ENCODE results near the gene DDX10.

The DDX10 gene

DNA sequence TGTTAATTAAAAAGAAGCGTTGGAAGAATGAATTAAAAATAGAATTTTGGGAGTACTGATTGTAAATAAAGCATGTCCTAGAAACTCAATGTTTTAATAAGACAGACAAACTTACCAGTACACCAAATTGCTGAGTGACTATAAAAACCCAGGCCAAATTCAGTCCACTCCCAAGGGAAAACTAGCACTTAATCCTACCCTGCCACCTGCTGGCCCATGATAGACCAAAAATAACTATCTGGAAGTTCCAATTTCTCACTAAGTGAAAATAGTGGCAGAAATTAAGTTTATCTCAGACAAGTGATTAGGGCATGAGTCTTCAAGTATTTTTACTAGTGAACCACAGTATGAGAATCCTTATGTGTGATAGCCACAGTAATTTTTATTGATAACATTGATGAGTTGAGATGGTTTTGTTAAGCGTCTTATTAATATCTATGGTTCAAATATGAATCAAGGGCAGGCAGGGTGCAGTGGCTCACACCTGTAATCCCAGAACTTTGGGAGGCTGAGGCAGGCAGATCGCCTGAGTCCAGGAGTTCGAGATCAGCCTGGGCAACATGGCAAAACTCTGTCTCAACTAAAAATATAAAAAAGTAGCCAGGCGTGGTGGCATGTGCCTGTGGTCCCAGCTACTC lies 9.8 kb upstream of the DDX10 start:
- peak; percentile 34 to 49 (median 43) for DNase-seq

DNA sequence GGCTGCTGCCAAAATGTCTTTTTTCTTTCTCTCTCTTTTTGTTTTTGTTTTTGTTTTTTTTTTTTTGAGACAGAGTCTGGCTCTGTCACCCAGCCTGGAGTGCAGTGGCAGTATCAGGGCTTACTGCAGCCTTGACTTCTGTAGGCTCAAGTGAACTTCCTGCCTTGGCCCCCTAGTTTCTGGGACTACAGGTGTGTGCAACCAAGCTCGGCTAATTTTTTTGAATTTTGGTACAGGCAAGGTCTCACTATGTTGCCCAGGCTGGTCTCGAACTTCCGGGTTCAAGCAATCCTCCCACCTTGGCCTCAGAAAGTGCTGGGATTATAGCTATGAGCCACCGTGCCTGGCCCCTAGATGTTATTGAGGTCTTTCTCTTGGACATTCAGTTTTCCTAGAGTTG lies 2.2 kb upstream of the DDX10 start:
- DNase-seq = no peak

DNA sequence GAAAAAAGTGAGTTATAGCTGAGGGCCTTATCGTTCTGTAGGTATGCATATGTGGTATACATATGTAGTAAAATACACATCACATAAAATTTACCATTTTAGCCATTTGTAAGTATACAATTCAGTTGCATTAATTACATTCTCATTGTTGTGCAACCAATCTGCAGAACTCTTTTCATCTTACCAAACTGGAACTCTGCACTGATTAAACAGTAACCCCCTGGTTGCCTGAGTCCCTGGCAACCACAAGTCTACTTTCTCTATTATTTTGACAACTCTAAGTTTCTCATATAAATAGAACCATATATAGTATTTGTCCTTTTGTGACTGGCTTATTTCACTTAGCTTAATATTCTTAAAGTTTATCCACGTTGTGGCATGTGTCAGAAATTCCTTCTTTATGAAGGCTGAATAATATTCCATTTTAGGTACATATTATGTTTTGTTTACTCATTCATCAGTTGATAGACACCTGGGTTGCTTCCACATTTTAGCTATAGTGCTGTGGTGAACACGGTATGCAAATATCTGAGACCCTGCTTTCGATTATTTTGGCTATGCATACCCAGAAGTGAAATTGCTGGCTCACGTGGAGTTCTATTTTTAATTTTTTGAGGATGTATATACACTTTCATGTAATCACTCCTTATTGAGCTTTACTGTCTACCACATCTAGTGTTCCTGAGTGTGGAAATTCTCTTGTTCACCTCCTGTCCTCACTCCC lies 1.6 kb upstream of the DDX10 start:
- DNase-seq = no peak

DNA sequence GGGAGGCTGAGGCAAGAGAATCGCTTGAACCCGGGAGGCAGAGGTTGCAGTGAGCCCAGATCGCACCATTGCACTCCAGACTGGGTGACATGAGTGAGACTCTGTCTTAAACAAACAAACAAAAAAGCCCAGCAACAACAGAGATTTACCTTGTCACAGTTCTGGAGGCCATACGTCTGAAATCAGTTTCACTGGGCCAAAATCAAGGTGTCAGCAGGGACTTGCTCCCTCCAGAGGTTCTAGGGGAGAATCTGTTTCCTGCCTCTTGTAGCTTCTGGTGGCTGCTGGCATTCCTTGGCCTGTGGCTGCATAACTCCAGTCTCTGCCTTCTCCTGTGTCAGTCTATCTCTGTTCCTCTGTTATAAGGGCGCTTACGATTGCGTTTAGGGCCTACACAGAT lies 1.5 kb downstream of the DDX10 start:
- DNase-seq = no peak

DNA sequence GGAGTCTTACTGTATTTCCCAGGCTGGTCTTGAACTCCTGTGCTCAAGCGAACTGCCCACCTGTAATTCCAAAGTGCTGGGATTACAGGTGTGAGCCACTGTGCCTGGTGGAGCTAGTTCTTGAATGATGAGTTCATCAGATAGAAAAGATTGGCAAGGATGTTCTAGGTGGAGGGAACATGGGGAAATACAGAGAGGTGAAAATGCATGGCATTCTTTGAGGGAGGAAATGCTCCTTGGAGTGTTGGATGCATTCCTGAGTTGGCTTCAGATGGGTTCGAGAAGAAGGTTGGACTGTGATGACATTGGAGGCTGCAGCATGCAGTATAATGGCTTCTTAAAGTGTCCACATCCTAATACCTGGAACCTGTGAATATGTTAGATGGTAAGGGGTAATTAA lies 4.4 kb downstream of the DDX10 start:
- DNase-seq = no peak

DNA sequence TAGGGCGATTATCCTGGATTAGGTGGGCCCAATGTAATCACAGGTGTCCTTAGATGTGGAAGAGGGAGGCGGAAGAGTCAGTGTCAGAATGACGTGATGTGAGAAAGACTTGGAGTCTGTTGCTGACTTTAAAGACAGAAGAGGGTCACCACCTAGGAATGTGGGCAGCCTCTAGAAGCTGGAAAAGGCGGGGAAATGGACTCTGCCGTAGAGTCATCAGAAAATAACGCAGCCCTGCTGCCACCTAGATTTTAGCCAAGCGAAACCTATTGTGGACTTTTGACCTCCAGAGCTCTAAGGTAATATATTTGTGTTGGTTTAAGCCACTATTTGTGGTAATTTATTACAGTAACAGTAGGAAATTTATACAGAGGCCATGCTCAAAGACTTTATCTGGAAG lies 4.8 kb downstream of the DDX10 start:
- no peak for DNase-seq

DNA sequence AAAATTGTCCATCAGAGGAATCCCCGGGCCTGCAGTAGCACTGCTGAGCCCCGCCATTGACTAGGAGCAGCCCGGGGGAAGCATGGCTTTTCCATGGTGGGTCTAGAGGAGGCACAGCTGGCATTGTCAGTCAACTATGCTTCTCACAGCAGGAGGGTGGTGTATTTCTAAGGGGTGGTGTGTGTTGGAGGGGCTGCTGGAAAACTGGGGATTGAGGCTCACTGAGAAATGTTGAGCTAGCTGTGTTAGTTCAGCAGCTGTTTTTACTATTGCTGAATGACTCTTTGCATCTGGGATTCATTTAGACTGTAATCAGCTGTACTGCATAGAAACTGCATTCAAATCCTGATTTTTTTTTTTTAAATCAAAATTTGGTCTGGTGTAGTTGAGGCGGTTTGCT lies 5.6 kb downstream of the DDX10 start:
- no peak for DNase-seq

DNA sequence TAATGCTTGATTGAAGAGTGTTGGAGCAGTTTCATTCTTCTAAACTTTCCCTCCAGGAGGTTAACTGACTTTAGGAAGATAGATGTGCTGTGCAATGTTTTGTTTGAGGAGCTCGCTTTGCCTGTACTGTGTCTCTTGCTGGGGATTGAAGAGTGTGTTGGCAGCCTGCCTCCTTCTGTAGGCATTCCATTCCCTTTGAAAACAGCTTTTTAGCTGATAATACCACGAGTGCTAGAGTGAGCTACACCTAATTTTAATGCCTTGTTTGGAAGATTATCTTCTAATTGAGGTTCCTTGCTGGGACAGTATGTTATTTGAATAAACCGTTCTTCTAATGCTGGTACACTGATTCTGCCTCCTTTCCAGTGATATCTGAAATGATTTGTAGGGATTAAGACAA lies 7.2 kb downstream of the DDX10 start:
- DNase-seq = no peak

DNA sequence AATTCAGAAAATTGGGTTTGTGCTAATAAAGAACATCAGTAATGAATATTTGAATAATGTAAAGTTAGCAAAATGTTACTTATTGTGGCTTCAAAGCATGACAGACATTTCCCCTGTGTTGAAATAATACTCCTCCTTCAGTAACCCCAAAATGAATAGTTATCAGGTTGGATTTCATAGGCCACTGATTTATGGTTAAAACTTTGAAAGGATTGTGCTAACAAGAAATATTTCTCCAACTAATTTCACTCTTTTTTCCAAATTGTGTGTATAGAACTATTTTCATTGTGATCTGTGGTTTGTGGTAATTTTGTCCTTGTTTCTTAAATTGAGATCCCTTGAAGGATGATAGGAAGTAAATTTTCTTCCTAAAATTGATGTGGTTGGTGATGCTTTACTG lies 7.9 kb downstream of the DDX10 start:
- DNase-seq = no peak

DNA sequence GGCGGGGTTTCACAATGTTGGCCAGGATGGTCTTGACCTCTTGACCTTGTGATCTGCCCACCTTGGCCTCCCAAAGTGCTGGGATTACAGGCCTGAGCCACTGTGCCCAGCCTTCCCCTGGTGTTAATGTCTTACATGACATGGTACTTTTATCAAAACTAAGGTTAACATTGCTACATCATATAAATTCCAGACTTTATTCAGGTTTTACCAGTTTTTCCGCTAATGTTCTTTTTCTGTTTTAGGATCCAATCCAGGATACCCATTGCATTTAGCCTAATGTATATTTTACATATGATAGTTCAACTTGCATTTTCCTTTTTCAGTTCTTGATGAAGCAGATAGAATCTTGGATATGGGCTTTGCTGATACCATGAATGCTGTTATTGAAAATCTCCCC lies 14.2 kb downstream of the DDX10 start:
- DNase-seq = no peak

DNA sequence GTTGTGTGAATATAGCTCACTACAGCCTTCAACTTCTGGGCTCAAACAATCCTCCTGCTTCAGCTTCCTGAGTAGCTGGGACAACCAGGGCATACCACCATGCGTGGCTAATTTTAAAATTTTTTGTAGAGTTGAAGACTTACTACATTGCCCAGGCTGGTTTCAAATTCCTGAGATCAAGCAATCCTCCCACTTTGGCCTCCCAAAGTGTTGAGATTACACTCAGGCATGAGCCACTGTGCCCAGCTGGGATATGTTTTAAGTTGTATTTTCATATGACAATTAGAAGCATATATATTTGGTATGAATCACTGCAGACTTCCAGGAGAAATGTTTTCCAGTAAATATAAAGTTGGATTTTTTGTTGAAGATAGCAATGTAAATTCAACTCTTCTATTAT lies 15.4 kb downstream of the DDX10 start:
- DNase-seq = no peak

DNA sequence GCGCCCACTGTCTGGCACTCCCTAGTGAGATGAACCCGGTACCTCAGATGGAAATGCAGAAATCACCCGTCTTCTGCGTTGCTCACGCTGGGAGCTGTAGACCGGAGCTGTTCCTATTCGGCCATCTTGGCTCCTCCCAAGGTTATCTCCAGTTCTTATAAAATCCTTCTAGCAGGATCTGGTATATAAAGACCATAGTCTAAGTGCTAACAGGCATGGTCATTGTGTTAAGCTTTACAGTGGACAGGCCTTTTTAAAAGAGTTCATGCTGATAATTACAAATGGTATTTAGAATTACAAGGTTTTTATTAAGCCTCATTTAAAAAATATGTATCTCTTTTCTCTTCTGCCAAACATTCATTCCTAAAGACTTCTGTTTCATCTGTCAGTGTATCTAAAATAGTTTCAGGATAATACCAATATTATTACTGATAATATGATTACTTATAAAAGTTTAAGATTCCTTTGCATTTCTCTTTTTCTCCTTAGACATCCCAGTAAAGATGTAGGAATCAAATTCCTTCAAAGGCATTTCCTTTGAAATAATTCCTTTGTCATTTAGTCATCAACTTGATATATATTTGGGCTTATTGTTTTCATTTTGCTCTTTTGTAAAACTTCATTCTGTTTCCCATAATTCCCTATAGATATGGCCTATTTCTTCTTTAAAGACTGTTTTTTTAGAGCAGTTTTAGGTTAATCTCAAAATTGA lies 20.7 kb downstream of the DDX10 start:
- DNase-seq = no peak

DNA sequence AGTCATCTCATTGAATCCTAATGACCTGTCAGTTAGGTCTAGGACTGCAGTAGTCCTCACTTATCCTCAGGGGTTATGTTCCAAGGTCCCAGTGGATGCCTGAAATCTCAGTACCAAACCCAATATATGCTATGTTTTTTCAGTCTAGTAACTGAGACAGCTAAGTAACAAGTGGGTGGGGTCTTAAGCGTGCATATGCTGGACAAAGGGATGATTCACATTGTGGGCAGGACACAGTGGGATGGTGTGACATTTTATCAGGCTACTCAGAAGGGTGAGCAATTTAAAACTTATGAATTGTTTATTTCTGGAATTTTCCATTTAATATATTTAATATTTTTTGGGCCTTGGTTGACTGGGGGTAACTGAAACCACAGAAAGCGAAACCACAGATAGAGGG lies 29.0 kb downstream of the DDX10 start:
- peak; percentile 15 to 51 (median 41) for DNase-seq

DNA sequence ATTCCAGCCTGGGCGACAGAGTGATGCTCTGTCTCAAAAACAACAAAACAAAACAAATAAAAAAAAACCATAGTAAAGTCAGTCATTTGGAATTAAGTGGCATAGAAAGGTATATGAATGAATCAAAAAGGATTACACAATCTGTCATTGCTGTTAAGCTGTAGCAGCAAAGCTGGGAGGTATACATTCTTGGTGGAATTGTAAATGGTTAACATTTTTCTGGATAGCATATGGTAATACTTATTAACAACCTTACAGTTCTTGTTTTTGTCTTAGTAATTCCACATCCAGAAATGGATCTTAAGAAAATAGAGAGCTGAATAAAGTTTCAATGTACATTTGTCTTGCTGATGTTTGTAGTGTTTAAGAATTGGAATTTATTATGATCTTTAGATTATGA lies 30.0 kb downstream of the DDX10 start:
- DNase-seq = no peak

DNA sequence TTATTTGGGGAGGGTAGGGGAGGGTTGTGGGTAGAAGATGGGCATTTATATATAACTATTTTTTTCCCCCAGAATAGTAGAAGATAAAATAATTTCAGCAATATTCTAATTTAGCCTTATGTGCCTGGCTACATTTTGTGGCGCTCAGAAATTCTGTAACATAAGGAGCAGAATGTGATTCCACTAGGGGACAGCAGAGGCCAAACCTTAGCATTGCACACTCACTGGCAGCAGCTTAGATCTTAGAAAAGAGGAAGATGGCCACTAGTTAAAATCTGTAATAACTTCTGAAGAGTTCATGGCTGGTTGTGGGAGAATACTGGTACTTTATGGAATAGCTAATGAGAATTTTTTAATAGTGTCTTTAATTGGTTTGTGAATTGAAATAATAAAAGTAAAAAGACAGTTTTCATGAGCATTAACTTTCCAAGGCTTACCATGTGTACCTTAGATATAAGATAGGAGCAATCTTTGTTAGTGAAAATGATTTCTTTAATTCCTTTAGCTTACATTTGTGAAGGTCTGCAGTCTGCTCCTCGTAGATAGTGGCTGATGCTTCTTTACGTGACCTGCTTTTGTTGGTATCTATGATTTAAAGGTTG lies 33.1 kb downstream of the DDX10 start:
- DNase-seq = peak; percentile 79 to 88 (median 84)

DNA sequence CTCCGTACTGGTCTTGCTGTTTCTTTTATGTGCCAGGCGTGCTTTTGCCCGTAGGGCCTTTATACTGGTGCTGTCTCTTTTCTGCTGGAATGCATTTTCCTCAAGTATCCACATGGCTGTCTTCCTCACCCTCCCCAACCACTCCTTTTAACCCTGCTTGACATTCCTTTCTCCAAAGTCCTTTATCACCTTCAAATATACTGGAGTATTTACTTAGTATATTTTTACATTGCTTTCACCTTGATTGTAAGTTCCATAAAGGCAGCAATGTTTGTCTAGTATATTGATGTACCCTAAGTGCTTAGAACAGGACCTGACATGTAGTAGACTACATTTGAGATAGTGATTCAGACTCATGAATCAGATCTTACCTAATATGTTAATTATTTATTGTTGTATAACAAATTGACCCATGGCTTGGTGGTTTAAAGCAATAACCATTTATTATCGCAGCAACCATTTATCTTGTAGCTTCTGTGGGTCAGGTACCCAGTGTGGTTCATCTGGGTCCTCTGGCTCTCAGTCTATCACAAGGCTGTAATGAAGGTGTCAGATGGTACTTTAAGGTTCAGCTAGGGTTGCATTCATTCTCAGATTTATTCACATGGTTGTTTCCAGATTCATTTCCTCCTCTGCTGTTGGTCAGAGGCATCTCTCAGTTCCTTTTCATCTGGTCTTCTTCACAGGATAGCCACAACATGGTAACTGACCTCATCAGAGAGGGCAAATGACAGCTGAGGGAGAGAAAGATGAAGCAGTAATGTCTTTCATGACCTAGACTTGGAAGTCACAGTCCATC lies 34.2 kb downstream of the DDX10 start:
- DNase-seq = peak in 1 of 4 experiments; percentile 3

DNA sequence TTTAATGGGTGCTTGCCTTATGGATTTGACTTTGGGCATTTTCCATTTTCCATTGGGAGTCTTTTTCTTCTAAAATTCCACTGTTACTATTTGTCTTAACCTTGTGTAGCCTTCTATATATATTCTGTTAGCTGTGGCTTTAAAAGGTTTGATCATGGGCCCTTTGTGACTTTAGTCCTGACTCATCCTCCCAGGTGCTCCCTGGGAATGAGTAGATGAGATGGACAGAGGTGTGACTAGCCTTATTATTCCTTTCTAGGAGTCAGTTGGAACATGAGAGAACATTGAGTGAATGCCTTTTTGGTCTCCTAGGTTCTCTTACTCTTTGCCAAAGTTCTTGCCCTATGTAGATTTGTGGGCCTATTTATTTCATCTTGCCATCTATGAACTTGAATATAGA lies 39.0 kb downstream of the DDX10 start:
- no peak for DNase-seq

DNA sequence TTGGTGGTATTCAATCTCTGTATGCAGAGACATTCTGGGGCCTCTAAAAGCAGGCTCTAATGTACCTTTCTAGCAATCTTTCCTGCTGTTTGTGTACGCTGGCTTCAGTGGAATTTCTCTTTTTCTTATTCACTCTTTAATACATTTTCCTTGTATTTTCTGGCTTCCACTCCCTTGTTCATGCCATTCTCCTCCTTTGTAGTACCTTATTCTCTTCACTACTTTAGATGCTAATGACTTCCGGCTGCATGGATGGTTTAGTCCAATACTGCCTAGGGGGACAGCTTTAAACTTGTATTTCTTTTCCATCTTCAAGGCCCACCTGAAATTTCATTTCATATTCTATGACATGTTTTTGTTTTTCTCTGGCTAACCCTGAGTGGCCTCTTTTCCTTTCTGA lies 40.2 kb downstream of the DDX10 start:
- no peak for DNase-seq

DNA sequence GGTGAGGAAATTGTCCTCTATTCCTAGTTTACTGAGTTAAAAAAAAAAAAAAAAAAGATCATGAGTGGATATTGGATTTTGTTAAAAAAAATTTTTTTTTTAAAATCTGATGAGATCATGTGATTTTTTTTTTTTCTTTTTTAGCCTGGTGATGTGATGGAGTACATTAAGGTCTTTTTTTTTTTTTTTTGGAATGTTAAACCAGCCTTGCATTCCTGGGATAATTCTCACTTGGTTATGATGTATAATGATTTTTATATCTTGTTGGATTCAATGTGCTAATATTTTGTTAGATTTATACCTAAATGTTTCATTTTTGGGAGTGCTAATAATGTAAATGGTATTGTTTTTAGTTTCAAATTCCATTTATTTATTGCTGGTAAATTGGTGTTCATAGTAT lies 43.3 kb downstream of the DDX10 start:
- no peak for DNase-seq

DNA sequence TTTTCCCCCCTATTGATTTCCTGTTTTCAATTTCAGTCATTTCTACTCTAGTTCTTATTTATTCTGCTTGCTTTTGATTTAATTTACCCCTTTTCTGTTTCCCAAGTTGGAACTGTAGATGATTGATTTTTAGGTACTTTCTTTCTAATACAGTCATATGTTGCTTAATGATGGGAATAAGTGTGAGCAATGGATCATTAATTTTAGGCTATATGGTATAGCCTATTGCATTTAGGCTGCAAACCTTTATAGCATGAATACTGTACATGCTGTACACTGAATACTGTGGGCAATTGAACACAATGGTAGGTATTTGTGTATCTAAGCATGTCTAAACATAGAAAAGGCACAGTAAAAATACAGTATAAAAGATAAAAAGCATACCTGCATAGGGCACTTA lies 44.9 kb downstream of the DDX10 start:
- DNase-seq = no peak

DNA sequence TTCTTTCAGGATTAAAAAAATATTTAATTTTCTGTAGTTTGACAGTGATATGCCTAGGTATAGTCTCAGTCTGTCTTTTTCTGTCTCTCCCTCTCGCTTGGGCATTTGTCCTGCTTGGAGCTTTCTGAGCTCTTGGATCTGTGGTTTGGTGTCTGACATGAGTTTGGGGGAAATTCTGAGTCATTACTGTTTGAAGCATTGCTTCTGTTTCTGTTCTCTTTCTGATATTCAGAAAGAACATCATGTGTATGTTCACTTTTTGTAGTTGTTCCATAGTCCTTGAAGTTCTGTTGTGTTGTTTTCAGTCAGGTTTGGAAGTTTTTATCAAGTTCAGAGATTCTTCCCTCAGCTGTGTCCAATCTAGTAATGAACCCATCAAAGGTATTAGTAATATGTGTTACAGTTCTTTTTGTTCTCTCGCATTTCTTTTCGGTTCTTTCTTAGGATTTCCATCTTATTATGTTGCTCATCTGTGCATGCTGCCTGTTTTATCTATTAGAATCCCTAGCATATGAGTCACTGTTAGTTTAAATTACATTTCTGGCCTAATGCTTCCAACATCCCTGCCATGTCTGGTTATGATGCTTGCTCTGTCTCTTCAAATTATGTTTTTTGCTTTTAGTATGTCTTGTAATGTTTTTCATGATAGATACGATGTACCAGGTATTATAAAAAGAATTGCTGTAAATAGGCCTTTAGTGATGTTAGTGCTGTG lies 48.4 kb downstream of the DDX10 start:
- DNase-seq = peak in 2 of 4 experiments; percentile 6 to 15

DNA sequence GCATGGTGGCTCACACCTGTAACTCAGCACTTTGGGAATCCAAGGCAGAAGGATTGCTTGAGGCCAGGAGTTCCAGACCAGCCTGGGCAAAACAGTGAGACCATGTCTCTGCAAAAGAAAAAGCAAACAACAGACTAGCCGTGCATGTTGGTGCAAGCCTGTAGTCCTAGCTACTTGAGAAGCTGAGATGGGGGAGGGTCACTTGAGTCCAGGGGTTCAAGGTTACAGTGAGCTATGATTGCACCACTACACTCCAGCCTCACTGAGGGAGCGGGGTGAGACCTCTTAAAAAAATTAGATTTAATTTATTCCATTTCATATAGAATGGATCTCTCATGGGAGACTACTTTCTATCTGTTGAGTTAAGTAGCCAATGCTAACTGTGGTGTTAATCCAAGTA lies 50.4 kb downstream of the DDX10 start:
- DNase-seq = no peak
